Spleen (tissue), 7 donors: Measurements from ENCODE around the gene PDCD1.

Experiments
- CTCF ChIP-seq, 11 experiments: fragments of 200-600 bp in 7 of 11; fragments of 450-650 bp in 4 of 11; sonication (generic) in 4 of 11; IDR thresholded peaks in 8 of 11; conservative IDR thresholded peaks in 3 of 11; 1 replicate in 7 of 11; 2 replicates in 4 of 11; pipeline versions ENCODE4 v1.4.0 to v1.8.0; 2016 to 2021; ENCODE audit warnings: antibody characterized with exemption in 11 of 11, inconsistent platforms in 4 of 11, mild to moderate bottlenecking in 1 of 11
- POLR2A ChIP-seq, 3 donors: fragments of 450-650 bp; IDR thresholded peaks; one replicate each; pipeline ENCODE4 v1.5.1; 2017; ENCODE audit warnings: antibody characterized with exemption in 3 of 3, mild to moderate bottlenecking in 1 of 3
- donor health status: DM: no; HTN: no; CAD: no; lungs with moderate emphysema.
- donor health status: DM: no; HTN: no; CAD: no.
- donor health status: DM: no; HTN: no; CAD: no.

- no peak for TF ChIP-seq POLR2A (IDR thresholded peaks at IDR 0.05)
- TF ChIP-seq CTCF (IDR thresholded peaks at IDR 0.05 in 8 of 11, conservative IDR thresholded peaks at IDR 0.05 in 3 of 11) = no peak
Measured at GRCh38 chr2:241848761-241849615, 9.7 kb downstream of the PDCD1 start.
